ENCODE data around the gene TNP1. TPM values are rescaled to one million over a fixed set of nuclear protein-coding genes. Genes with fewer than 3 reads are reported as not detected.

The TNP1 gene, protein sequence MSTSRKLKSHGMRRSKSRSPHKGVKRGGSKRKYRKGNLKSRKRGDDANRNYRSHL
- total RNA-seq: not detected in 2 replicates

DNA sequence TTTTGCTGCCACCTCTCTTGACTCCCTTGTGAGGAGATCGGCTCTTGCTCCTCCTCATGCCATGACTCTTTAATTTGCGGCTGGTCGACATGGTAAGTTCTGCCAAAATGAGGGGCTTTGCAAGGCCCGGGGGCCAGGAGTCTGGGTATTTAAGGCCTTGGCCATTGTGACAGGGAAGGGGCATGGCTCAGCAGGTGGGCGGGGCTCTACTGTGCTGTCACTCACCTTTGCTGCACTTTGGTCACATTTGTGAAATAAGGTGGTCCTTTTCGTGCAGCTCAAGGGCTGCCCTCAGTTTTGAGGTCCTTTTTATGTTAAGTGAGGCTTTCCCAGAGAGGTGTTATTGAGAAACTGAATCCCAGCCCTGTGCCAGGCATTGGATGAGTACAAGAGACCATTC lies at the start of gene TNP1:
Gene TNP1 (minus strand): TSS at position 121 of the 400 bp plus-strand sequence. CDS start 30 bp downstream, at position 91.
- DNase-seq (ENCODE audit: low read depth in 2 of 2): no peak

DNA sequence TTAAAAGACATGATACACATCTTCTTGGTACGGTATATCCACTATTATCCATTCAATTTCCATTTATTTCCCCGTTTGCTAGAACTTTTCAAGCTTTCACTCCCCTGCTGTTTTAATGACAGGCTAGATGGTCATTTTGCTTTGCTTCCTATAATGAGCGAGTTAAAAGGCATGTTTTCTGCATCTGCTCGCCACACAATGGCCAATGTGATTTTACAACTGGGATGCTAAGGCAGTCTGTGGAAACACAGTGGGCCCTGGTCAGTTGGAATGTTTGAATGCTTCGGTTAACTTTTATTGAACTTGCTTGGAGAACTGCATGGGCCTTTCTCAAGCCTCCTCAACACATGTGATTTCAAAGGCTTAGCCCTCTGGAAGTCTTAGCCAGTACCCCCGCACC lies 48.4 kb upstream of the TNP1 start:
- no peak for DNase-seq (ENCODE audit: low read depth in 2 of 2)

DNA sequence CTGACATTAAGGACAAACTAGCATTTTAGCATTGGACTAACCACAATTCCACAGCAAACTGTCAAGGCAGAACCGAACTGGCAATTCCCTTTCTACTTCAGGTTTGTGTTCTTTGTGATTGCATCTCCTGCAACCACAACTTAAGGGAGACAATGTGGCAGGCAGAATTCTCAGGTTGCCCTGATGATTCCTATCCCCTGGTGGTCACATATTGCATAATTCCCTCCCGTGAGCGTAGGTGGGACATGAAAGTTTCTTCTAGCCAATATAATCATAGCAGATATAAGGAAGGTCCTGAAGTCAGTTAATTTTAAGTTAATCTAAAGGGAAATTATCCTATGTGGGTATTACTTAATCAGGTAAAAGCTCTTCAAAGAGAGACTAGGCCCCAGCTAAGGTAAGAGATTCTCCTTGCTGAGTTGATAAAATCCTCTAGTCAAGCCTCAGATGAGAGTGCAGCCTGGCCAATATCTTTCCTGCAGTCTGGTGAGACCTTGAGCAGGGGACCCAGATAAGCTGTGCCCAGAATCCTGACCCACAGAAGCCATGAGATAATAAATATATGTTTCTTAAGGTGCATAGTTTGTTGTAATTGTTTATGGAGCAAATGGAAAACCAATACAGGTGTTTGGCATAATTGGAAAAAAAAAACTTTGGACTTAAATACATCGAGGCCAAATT lies 45.9 kb upstream of the TNP1 start:
- DNase-seq (ENCODE audit: low read depth in 2 of 2): no peak

DNA sequence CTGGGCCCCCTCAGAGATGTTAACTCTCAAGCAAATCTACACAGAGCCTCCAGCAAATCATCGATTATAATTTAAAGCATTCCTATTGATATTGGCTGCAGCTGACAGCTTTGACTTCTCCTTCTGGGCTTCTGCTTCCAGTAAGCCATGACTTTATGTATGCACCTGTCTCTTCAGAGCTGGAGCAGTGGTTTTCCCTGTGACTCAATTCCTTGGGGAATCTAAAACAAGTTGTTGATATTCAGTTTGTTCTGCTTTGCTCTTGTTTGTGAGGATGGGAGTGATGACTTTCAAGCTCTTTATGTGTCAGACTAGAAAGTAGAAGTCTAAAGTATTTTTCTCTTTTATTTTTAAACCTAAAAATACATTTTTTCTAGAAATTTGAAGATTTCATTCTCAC lies 45.1 kb upstream of the TNP1 start:
- DNase-seq (ENCODE audit: low read depth in 2 of 2): no peak

DNA sequence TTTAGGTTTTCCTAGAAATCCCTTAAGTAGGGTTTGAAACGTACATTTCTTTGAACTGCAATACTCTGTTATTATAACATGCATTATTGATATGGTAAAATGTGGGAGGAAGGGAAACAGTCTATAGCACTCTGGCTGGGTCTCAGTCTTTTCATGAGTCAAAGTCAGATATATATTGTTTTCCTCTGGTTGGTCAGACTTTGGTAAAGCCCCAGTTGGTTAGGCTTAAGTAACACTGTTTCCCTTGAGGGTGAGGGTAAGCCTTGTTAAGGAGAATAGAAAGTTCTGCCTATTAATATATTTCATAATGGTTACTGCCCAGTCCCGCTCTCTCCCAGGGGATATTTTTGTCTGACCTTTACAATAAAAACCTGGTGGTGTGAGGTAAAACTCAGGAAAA lies 44.7 kb upstream of the TNP1 start:
- DNase-seq (ENCODE audit: low read depth in 2 of 2): no peak

DNA sequence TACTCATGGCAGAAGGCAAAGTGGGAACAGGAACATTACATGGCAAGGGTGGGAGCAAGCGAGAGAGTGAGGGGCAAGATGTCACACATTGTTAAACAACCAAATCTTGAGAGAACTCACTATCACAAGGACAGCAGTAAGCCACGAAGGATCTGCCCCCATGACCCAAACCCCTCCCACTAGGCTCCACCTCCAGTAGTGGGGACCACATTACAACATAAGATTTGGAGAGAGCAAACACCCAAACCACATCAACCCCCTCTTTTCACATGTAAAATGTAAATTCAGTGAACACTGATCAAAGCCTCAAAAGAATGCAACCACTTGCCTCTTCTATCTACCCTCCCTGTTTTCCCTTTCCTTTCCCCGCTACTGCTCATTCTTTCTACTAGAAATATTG lies 43.6 kb upstream of the TNP1 start:
- DNase-seq (ENCODE audit: low read depth in 2 of 2): no peak

DNA sequence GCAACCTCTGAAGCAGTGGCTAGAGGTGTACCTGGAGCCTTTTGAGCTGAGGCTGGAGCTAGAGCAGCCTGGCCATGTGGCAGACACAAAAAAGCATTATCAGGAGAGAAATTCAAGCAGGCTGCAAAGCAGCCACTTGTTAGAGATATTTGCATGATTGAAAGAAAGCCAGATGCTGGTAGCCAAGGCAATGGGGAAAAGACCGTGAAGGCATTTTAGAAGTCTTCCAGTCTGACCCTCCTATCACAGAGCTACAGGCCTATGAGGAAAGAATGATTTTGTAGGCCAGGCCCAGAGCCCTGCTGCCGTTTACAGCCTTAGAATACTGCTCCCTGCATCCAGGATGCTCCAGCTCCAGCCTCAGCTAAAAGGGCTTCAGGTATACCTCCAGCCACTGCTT lies 41.4 kb upstream of the TNP1 start:
- DNase-seq (ENCODE audit: low read depth in 2 of 2): no peak

DNA sequence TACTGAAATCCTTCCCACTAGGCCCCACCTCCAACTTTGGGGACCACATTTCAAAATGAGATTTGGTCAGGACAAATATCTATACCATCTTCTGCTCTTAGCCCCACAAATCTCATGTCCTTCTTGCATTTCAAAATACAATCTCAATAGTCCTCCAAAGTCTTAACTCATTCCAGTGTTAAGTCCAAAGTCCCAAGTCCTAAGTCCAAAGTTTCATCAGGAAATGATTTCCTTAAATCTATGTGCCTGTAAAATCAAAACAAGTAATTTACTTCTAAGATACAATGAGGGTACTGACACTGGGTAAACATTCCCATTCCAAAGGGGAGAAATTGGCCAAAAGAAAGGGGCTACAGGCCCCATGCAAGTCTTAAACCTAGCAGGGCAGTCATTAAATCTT lies 40.5 kb upstream of the TNP1 start:
- DNase-seq (ENCODE audit: low read depth in 2 of 2): no peak

DNA sequence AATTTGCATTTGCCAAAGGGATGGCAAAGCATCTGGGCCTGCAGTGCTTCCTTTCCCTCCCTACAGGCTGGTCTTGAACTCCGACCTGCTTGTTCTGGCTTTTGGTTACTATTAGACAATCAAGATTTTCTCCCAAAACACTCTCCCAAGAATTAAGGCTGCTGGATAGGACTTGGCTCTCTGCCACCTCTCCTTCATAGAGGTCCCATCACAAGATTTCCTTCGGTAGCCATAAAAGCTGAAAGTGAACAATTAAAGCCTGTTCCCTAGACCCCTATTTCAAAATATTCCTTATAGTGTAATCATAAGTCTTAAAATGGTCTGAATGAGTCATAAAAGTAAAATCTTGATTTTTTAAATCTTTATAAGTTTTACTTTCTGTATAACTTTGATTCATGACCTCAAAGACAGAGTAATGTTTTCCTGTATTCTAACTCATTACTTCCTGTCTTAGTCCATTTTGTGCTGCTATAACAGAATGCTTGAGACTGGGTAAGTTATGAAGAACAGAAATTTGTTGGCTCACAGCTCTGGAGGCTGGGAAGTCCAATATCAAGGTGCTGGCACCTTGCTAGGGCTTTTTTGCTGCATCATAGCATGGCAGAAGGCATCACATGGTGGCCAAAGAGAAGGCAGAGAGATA lies 37.8 kb upstream of the TNP1 start:
- no peak for DNase-seq (ENCODE audit: low read depth in 2 of 2)

DNA sequence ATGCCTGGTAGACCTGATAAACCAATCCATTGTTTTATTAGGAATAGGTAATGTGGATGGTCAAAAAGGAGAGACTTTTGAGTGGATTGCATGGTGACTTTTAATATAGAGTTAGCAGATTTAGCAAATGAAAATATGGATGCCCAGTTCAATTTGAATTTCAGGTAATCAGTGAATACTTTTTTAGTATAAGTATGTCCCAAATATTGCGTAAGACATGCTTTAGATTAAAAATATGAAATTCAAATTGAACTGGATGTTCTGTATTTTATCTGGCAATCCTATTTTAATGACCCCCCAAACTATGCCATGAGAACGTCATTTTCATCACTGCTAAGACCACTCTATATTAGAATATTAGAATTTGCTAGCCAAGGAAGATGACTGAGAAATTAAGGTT lies 30.3 kb upstream of the TNP1 start:
- no peak for DNase-seq (ENCODE audit: low read depth in 2 of 2)

DNA sequence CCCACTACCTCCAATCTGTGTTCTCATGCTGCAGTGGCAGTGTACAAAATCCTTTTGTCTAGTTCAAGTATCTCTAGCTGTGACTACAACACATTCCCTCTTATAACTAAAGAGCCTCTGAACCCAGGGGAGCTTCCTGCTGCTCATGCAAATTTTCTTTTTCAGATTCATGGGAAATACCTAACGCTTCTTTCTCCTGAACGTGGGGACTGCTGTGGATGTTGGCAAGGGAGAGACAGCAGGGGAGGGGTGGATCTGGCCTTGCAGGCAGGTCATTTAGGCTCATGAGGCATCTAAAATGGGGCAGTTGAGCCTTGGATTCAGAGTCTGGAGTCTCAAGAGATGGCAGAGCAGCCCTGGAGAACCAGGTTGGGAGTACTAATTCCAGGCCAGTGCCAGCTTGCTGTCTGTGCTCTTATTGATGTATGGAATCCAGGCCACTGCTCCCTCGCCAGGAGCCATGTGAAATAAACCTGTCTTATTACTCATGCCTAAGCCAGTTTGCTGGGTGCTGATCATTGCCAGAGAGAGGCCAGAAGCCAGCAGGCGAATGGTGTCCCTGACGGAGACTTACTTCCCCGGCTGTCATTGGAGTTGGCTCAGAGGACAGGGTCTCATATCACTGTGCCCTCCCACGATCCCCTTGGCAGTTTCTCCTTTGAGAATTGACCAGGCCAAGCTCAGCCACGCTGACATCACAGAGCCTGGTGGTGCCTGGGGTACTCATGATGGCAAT lies 29.2 kb upstream of the TNP1 start:
- DNase-seq (ENCODE audit: low read depth in 2 of 2): no peak

DNA sequence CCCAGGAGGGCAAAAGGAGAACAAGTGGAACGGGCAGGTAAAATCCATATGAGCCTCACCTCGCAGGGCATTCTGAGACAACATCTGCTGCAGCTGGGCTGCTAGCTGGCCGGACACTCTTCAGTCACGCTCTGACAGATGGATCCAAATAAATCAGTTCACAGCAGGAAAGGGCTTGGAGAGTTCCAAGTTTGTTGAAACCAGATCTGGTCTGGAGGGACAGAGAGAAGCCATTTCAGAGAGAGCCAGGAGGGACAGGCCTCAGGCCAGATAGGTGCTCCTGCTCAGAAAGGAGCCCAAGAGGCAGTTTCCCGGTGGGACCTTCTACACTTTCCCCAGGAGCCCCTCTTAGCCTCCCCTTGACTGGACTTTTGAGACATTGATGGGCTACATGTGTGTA lies 28.2 kb upstream of the TNP1 start:
- no peak for DNase-seq (ENCODE audit: low read depth in 2 of 2)

DNA sequence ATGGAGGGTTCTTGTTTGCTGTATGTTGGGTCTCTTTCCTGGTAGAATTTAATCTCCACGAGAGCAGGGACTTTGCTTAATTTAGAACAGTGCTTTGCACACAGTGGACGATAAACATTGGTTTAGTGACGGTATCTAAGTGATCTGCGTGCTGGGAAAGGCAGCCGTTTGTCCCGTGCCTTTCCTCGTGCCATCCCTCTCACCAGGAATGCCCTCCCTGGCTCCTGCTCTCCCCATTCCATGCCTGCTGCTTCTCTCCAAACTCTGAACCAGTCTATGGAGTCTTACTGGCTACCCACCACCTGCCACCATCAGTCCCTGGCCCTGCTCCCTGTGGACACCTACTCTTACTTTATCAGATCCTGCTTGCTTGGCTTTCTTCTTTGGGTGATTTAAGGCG lies 27.3 kb upstream of the TNP1 start:
- no peak for DNase-seq (ENCODE audit: low read depth in 2 of 2)

DNA sequence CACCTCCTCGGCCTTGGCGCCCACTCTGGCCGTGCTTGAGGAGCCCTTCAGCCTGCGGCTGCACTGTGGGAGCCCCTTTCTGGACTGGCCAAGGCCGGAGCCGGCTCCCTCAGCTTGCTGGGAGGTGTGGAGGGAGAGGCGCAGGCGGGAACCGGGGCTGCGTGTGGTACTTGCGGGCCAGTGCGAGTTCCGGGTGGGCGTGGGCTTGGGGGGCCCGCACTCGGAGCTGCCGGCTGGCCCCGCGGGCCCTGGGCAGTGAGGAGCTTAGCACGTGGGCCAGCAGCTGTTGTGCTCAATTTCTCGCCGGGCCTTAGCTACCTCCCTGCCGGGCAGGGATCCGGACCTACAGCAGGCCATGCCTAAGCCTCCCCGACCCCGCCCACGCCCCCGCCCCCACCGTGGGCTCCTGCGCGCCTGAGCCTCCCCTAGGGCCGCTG lies 25.3 kb upstream of the TNP1 start:
- no peak for DNase-seq (ENCODE audit: low read depth in 2 of 2)

DNA sequence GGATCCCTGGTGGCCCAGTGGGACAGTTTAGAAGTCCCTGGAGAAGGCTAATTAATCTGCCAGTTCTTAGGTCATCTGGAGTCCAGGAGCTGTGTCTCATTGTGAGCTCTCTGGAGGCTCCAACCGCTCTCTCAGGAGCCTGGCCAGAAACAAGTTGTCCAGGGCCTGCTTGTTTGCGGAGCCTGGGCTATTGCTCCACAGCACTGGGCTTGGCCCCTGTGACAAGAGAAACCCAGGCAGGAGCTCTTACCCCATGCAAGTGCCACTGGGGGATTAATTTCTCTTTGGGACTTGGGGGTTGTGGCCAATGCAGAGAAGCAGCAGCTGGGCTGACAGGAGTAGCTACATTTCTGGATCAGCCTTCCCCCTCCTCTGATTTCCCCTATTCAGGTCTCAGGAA lies 24.5 kb upstream of the TNP1 start:
- DNase-seq (ENCODE audit: low read depth in 2 of 2): no peak

DNA sequence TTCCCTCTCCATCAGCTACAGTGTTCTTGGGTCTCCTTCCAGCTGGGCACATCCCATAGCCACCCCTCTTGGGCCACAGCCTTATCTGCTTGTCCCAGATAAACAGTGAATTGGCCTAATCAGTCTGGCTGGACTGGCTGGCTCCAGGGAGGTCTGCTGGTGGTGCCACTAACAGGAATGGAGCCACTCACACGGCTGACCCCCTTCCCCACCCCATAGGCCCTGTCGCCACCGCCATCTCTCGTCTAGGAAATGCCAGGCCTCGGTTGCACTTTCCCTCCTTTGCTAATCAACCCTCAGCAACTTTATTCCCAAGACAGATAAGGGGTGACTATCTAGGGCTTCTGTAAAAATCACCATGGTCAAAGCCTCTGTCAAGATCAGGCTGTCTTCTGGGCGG lies 23.0 kb upstream of the TNP1 start:
- DNase-seq (ENCODE audit: low read depth in 2 of 2): no peak

DNA sequence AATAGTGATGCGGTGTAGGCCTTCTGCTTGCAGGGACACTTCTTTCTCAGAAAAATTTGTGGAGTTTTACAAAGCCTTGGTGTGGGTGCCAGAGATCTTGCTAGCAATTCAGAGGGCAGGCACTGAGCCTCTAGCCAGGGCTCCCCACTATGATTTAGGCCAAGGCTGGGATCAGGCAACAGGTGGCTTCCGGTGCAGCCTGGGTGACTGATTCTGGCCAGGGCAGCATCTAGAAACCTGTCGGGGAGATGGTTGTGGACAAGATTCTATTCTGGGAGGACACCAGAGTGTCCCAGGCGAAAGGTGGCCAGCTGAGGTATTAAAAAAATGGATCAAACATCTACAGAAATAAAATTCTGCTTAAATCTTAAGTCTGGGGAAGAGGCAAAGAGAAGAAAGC lies 21.5 kb upstream of the TNP1 start:
- no peak for DNase-seq (ENCODE audit: low read depth in 2 of 2)

DNA sequence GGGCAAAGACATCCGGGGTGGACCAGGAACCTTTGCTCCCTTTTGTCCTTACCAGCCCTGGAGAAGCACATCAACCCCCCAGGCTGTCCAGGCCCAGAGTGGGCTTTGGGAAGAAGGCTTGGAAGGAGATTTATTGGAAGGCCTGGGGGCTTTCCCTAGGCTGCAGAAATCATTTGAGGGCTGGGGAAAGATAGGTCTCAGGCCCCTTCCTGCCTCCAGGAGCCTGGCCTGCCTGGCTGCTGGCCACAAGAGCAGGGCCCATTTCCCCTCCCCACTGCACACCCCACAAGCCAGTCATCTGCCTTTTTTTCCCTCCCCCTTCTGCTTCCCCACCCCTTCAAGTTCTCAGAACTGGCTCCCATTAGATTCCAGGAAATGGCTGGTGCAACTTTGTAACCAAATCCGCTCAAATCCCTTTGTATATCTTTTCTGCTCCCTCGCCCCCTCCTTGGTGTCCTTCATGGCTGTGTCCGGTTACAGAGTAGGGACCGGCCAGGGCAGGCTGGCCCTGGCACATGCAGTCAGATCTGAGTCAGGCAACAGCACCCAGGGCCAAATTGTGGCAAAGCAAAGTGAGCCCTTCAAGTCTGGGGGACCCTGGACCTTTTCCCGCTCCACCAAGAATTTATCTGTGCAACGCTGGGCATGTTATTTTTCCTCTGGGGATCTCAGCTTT lies 20.8 kb upstream of the TNP1 start:
- no peak for DNase-seq (ENCODE audit: low read depth in 2 of 2)

DNA sequence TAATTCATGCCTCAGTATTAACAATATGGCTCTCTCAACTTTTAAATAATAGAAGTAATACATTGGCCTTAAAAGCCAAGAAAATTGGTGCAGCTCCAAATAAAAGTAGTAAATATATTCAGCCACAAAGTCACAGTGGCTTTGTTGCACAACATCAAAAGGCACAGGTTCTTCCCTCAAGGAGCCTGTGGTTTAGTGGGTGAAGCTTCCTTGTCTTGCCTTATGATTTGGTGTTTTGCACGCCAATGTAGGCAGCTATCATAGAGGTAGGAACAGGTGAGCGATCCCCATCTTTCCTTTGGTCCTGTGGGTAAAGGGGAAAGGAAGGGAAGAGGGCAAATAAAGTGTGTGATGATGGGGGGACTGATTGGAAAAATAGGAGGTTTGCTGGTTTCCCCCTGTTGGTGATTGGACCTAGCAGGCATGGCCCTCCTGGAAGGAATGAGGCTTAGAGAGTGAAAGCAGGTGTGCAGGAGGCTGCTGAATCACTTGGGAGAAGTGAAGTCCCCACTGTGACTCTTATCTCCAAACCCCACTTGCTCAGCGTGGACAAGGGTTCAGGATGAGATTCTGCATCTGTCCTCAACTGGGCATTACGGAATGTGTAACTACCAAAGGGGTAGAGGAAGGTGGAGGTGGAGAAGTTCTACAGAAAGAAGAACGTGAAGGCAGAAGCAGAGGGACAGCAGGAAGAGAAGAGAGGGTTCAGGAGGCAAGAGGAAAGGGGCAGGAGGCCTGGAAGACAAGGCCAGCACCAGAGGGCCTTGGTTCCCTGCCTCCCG lies 20.1 kb upstream of the TNP1 start:
- no peak for DNase-seq (ENCODE audit: low read depth in 2 of 2)

DNA sequence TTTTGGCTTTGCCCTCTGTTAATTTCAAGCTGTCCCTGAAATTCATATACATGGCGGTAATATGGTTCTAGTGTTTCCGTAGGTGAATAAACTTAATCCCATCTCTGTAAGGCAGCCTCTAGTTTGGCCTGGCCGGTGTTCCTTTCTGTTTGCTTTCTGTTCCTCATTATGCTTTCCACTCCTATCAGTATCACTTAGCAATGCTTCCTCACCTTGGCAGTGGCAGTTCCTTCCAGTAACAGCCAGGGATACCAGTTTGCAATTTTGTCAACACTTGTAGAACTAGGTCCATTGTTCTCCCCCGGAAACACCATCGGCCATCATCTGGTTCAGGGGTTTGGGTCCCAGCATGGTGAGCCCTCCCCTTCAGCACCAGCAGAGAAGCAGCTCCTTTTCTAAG lies 18.2 kb upstream of the TNP1 start:
- no peak for DNase-seq (ENCODE audit: low read depth in 2 of 2)

DNA sequence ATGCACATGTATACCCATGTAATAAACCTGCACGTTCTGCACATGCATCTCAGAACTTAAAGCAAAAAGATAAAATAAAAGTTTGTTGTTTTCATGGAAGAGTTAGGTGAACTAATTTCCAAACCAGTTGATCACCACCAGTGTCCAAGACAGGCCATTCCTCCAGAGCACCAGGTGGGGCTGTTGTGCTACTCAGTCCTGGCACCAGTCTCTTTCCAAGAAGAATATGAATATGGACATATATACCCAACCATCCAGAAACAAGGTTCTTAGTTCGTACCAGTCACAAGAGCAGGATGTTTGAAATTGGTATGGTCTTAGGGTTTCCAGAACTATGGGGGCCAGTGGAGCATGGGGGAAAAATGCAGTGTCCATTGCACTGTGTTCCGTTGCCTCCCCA lies 17.2 kb upstream of the TNP1 start:
- DNase-seq (ENCODE audit: low read depth in 2 of 2): peak in 1 of 2 donors; percentile 17

Measured in dermis microvascular lymphatic vessel endothelial cell (primary cell).